K562 (cell line): ENCODE results near the gene UBR4. TPM values are rescaled to one million over a fixed set of nuclear protein-coding genes. Genes with fewer than 3 reads are reported as not detected.

Experiments
- ATAC-seq: fragments of 200-7000 bp; cut with Tn5 transposase; 3 replicates; pipeline ENCODE4 v1.9.1; 2020; ENCODE audit warnings: moderate library complexity
- BruUV-seq: library from RNA; stranded (reverse); fragments of 400-500 nt; replicated peaks from 2 replicates; lab custom pipeline; 2021; lab: Mats Ljungman, UMichigan
- CTCF ChIA-PET: fragments of 300-600 bp; formaldehyde crosslinking; extraction: SDS; loops from one replicate; lab custom pipeline; 2021; ENCODE audit warnings: low intra/inter-chr PET ratio; lab: Yijun Ruan, JAX
- POLR2A ChIA-PET: fragments of 300-600, 350-650 bp; sonication (Branson Sonifier 250); formaldehyde crosslinking; extraction: SDS; loops from one replicate; lab custom pipeline; 2021; ENCODE audit warnings: antibody characterized with exemption, inconsistent platforms; lab: Yijun Ruan, JAX
- DNase-seq, 4 experiments: peaks; one replicate each; pipeline versions ENCODE4 v3.0.0 to v3.0.0-alpha.2; 2011 to 2018; ENCODE audit warnings: low spot score in 3 of 4, mixed read lengths in 3 of 4; ENCODE audit errors: extremely low read depth in 1 of 4
- FAIRE-seq: peaks from 2 replicates; lab custom pipeline; 2011; peaks lifted over from hg19 to GRCh38; lab: Jason Lieb, UNC
- H2AFZ ChIP-seq: 2 replicates; pipeline ENCODE4 v1.6.0; 2011; ENCODE audit warnings: low read depth, low read length, control low read depth, inconsistent platforms
- H3K27ac ChIP-seq: fragments of 200-600 bp; 3 replicates; pipeline ENCODE4 v1.8.0; 2011; ENCODE audit warnings: low read depth, mild to moderate bottlenecking, control low read depth, inconsistent platforms, low read length, moderate library complexity, mixed read lengths; ENCODE audit errors: extremely low read depth
- H3K27me3 ChIP-seq, 2 experiments: fragments of 300-600 bp in 1 of 2; 2 replicates in 1 of 2; 3 replicates in 1 of 2; pipeline versions ENCODE4 v1.6.0 to v1.8.0; 2011; ENCODE audit warnings: inconsistent platforms in 2 of 2, low read length in 2 of 2, mild to moderate bottlenecking in 1 of 2, mixed read lengths in 1 of 2, moderate library complexity in 1 of 2; ENCODE audit not compliant: control insufficient read depth in 2 of 2, insufficient read depth in 2 of 2
- H3K36me3 ChIP-seq: fragments of 300-600 bp; 3 replicates; pipeline ENCODE4 v1.8.0; 2011; ENCODE audit warnings: mild to moderate bottlenecking, low read length, inconsistent platforms; ENCODE audit not compliant: control insufficient read depth, insufficient read depth
- H3K4me1 ChIP-seq, 2 experiments: fragments of 200-600 bp in 1 of 2; replicated peaks in 1 of 2; 2 replicates in 1 of 2; 3 replicates in 1 of 2; pipeline versions ENCODE4 v1.5.1 to v1.8.0; 2011; ENCODE audit warnings: inconsistent platforms in 2 of 2, low read length in 2 of 2, mild to moderate bottlenecking in 1 of 2, mixed read lengths in 1 of 2, moderate library complexity in 1 of 2; ENCODE audit not compliant: control insufficient read depth in 2 of 2, insufficient read depth in 2 of 2
- H3K4me2 ChIP-seq: 2 replicates; pipeline ENCODE4 v1.6.1; 2011; ENCODE audit warnings: low read length, control low read depth, inconsistent platforms, mixed read lengths; ENCODE audit not compliant: insufficient read depth
- H3K4me3 ChIP-seq: fragments of 200-600 bp; sonication (generic), shearing (Covaris generic); 2 replicates; pipeline ENCODE4 v1.5.1; 2016; ENCODE audit warnings: control low read depth, inconsistent platforms
- H3K79me2 ChIP-seq: fragments of 200-600 bp; 3 replicates; pipeline ENCODE4 v1.8.0; 2011; ENCODE audit warnings: low read length, inconsistent platforms; ENCODE audit not compliant: control insufficient read depth, insufficient read depth
- H3K9ac ChIP-seq, 2 experiments: 2 replicates each; pipeline versions ENCODE4 v1.6.0 to v1.6.1; 2011; ENCODE audit warnings: low read depth in 2 of 2, low read length in 2 of 2, control low read depth in 1 of 2, inconsistent platforms in 1 of 2, mild to moderate bottlenecking in 1 of 2, mixed read lengths in 1 of 2; ENCODE audit not compliant: insufficient read depth in 1 of 2
- H3K9me1 ChIP-seq: one replicate; pipeline ENCODE4 v1.6.0; 2011; ENCODE audit warnings: inconsistent platforms, mild to moderate bottlenecking, low read length, moderate library complexity; ENCODE audit not compliant: control insufficient read depth, insufficient read depth
- H3K9me3 ChIP-seq: replicated peaks from 2 replicates; pipeline ENCODE4 v1.5.1; 2011; ENCODE audit warnings: low read depth, low read length, inconsistent platforms; ENCODE audit not compliant: control insufficient read depth, insufficient read depth
- H4K20me1 ChIP-seq: replicated peaks from 2 replicates; pipeline ENCODE4 v1.6.1; 2011; ENCODE audit warnings: low read length, inconsistent platforms, mixed read lengths; ENCODE audit not compliant: control insufficient read depth, insufficient read depth
- FOXA3 ChIP-seq, 2 experiments: fragments of 450-650 bp in 1 of 2; sonication (generic) in 1 of 2; formaldehyde crosslinking; IDR thresholded peaks in 1 of 2; conservative IDR thresholded peaks in 1 of 2; 2 replicates each; pipeline versions ENCODE4 v1.4.0 to v1.8.0; 2020 to 2022; ENCODE audit warnings: mild to moderate bottlenecking in 2 of 2, missing genetic modification reagents in 1 of 2
- FOXJ2 ChIP-seq: fragments of 200-800 bp; sonication (Bioruptor generic); IDR thresholded peaks from 2 replicates; pipeline ENCODE4 v1.6.1; 2016; ENCODE audit warnings: missing genetic modification characterization, missing compliant biosample characterization
- RBBP5 ChIP-seq: fragments of 200-600 bp; sonication (generic); IDR thresholded peaks from 2 replicates; pipeline ENCODE4 v1.6.1; 2012; ENCODE audit warnings: borderline replicate concordance, mild to moderate bottlenecking, low read length, control low read depth, inconsistent platforms; ENCODE audit not compliant: insufficient read depth, poor library complexity, severe bottlenecking
- RFX5 ChIP-seq: IDR thresholded peaks from 2 replicates; pipeline ENCODE4 v1.6.1; 2011; ENCODE audit warnings: low read depth, mild to moderate bottlenecking, improper control_type of control experiment, low read length
- STAG1 ChIP-seq: sonication (generic); formaldehyde crosslinking; IDR thresholded peaks from 2 replicates; pipeline ENCODE4 v1.5.0; 2020; ENCODE audit warnings: missing genetic modification reagents, borderline replicate concordance
- ZBTB1 ChIP-seq: sonication (generic); formaldehyde crosslinking; IDR thresholded peaks from 2 replicates; pipeline ENCODE4 v1.8.1; 2023; ENCODE audit warnings: missing genetic modification reagents, low read depth, mild to moderate bottlenecking, borderline replicate concordance
- ZBTB8A ChIP-seq: fragments of 450-650 bp; IDR thresholded peaks from 2 replicates; pipeline ENCODE4 v1.6.1; 2018; ENCODE audit warnings: mild to moderate bottlenecking, moderate library complexity; ENCODE audit not compliant: partially characterized antibody
- ZFP1 ChIP-seq: fragments of 450-650 bp; formaldehyde crosslinking; IDR thresholded peaks from 2 replicates; pipeline ENCODE4 v1.4.0; 2020; ENCODE audit warnings: mild to moderate bottlenecking, mixed read lengths
- ZNF24 ChIP-seq: fragments of 450-650 bp; IDR thresholded peaks from 2 replicates; pipeline ENCODE4 v1.6.1; 2016
- ZNF561 ChIP-seq: fragments of 450-650 bp; formaldehyde crosslinking; conservative IDR thresholded peaks from 2 replicates; pipeline ENCODE4 v1.4.0; 2020; ENCODE audit warnings: mild to moderate bottlenecking, moderate library complexity
- WGBS: fragments of 100-300 bp; shearing (Covaris generic); methylation state at CpG from one replicate; pipeline ENCODE4 v1.1.6; 2016; ENCODE audit warnings: low coverage, mixed read lengths; ENCODE audit not compliant: insufficient coverage; ENCODE audit errors: missing lambda C conversion rate; 5-methylcytosine and 5-hydroxymethylcytosine counted together
- in situ Hi-C: fragments of 300-500 bp; cut with MboI; formaldehyde crosslinking; loops from 4 replicates; pipeline ENCODE4 v1.15.0; 2018; ENCODE audit warnings: inconsistent platforms, mixed read lengths
- intact Hi-C: fragments of 100-400 bp; cut with micrococcal nuclease; formaldehyde crosslinking; loops from 2 replicates; pipeline ENCODE4 v1.14.2; 2022
- polyA plus RNA-seq, 8 experiments: library from polyadenylated mRNA; depleted of rRNA in 4 of 8; stranded (reverse) in 5 of 8; unstranded in 3 of 8; fragments of >200 nt; fragmentation: Nextera tagmentation in 2 of 8; fragmentation: Illumina TruSeq in 1 of 8; extraction: Ambion mirVana in 2 of 8; extraction: Trizol in 1 of 8; gene quantifications; 2 replicates each; pipeline versions ENCODE4 v1.2.1 to v1.2.3, GENCODE V29; 2011 to 2014; ENCODE audit warnings: inconsistent platforms in 1 of 8, missing spikeins in 1 of 8
- total RNA-seq, 7 experiments: library from RNA; depleted of rRNA in 6 of 7; stranded (reverse); fragments of >200 nt in 6 of 7; fragmentation: Illumina TruSeq in 2 of 7; extraction: Trizol in 2 of 7; gene quantifications; 2 replicates each; pipeline versions ENCODE4 v1.2.1 to v1.2.3, GENCODE V29; 2011 to 2021; ENCODE audit warnings: low replicate concordance in 1 of 7
- TF ChIP-seq, protein P1 (sequence below): fragments of 450-650 bp; formaldehyde crosslinking; IDR thresholded peaks from 2 replicates; pipeline ENCODE4 v1.4.0; 2020; ENCODE audit warnings: mild to moderate bottlenecking, mixed read lengths

Gene UBR4
- total and polyA plus RNA-seq, 9 of the 15 experiments (the other 6 are each of a cell fraction or from before 2014, with no cell fraction given): 55.4 to 277 (median 123) TPM

DNA sequence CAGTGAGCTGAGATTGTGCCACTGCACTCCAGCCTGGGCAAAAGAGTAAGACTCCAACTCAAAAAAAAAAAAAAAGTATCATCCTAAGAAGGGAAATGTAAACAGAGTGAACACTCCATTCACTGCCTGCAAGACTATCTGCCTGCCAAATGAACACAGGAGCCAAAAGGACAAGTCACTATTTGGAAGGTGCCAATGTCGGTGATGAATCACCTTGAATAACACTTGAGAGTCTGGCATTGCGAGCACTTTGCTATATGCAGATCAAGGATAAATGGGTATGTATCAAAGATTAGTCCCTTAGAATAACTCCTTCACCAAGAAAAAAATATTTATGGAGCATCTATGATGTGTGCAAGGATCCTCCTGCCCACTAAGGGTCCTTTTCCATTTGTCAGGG lies 6.6 kb downstream of the UBR4 start (continued):
- TF ChIP-seq ZFP1 (CRISPR knock-in tag) (no peak), RFX5 (no peak), STAG1 (CRISPR knock-in tag) (no peak), ZBTB1 (no peak)

DNA sequence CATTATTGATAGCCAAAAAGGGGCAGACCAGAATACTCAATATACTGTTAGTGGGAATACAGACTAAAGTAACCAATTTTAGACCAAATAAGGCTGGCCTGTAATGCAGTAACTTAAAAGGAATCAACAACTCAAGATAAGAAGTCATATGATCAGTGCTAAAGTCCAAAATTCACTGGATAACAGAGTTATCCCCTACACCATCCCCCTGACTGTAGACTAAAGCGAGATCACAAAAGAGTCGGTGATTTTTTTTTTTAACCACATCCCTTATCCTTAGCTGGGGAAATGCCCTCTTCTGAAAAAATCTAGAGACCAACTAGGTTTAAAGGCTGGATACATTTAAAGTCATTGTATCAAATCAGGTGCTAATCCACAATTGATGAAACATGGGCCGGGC lies 7.7 kb downstream of the UBR4 start:
- Histone ChIP-seq H3K4me2 (no peak overlapping the region), H3K27me3 (no peaks in the 10 kb centered on the region), H3K9me3 (no peaks in the 10 kb centered on the region), H3K9ac (peak overlapping the region in 1 of 2 experiments; percentile 68; a peak in 1 of 4 replicates), H3K9me1 (peaks cover 10% of the 10 kb centered on the region), H3K27ac (no peak overlapping the region), H3K4me3 (no peak overlapping the region), H3K79me2 (peaks cover 86% of the 10 kb centered on the region), H3K4me1 (peaks cover 14 to 40% of the 10 kb centered on the region in 2 experiments), H2AFZ (no peak overlapping the region), H4K20me1 (peaks cover 49% of the 10 kb centered on the region), H3K36me3 (peaks cover 83% of the 10 kb centered on the region)
- DNase-seq: no peak
- no TSS peak for BruUV-seq
- in situ Hi-C loops: no loop called here
- ATAC-seq: no peak
- TF ChIP-seq RBBP5 (no peak), FOXA3 (CRISPR knock-in tag; conservative IDR thresholded peaks at IDR 0.05 in 1 of 2, IDR thresholded peaks at IDR 0.05 in 1 of 2) (0 out of 4 replicates have a peak, but pooled peaks of 1 of the 2 experiments have one; percentile 5), ZNF24 (no peak), ZBTB8A (no peak), ZNF561 (no peak), FOXJ2 (tag) (peak; percentile 76; the same call in 1 of the 2 replicates)
- TF ChIP-seq, protein P1, sequence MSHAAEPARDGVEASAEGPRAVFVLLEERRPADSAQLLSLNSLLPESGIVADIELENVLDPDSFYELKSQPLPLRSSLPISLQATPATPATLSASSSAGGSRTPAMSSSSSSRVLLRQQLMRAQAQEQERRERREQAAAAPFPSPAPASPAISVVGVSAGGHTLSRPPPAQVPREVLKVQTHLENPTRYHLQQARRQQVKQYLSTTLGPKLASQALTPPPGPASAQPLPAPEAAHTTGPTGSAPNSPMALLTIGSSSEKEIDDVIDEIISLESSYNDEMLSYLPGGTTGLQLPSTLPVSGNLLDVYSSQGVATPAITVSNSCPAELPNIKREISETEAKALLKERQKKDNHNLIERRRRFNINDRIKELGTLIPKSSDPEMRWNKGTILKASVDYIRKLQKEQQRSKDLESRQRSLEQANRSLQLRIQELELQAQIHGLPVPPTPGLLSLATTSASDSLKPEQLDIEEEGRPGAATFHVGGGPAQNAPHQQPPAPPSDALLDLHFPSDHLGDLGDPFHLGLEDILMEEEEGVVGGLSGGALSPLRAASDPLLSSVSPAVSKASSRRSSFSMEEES (CRISPR knock-in tag): 0 out of 2 replicates have a peak, but pooled peaks have one; percentile 11
- ChIA-PET POLR2A (interaction anchor here (1.3 to 5.4 kb wide), 2 partner anchors 9 to 11 kb away, joined by 3 to 19 read pairs; no protein-coding TSS in a partner anchor), CTCF (no interaction called here)
- no peak for FAIRE-seq
- WGBS: 73% methylated on average over 3 of the region's 3 CpGs
- intact Hi-C loops: no loop called here
